Measurements from ENCODE around the gene ZNF446. TPM values are rescaled to one million over a fixed set of nuclear protein-coding genes. Genes with fewer than 3 reads are reported as not detected.
"Not testable (repeated sequence)": the region's sequence is repeated elsewhere in the genome, so short reads cannot be mapped to it uniquely, and the experiment has no call there.

ZNF446 gene
- total and polyA plus RNA-seq, 7 donors: 3.5 to 8.7 (median 6.2) TPM

GRCh38 chr19:58497634-58498170 lies 21.6 kb downstream of the ZNF446 start:
- Histone ChIP-seq H3K4me1 (peaks cover 19% of the 10 kb centered on the region), H3K9me3 (no peaks in the 10 kb centered on the region), H3K27ac (no peak overlapping the region), H3K36me3 (ENCODE audit: insufficient read depth in 1 of 2, low read depth in 1 of 2) (no peaks in the 10 kb centered on the region), H3K27me3 (ENCODE audit: insufficient read depth in 3 of 3, low read length in 2 of 3) (no peaks in the 10 kb centered on the region), H3K4me3 (no peak overlapping the region)
- intact Hi-C loops (cut with DNase I): no loop called here
- no peak for ATAC-seq
- no peak for DNase-seq
- 79 to 83% (median 82%) methylated on average over 7 to 8 of the region's 8 CpGs for WGBS, 3 donors
- TF ChIP-seq CTCF (IDR thresholded peaks at IDR 0.05): no peak

GRCh38 chr19:58498316-58499020 lies 22.3 kb downstream of the ZNF446 start:
- Histone ChIP-seq H3K27me3 (ENCODE audit: insufficient read depth in 3 of 3, low read length in 2 of 3) (no peaks in the 10 kb centered on the region), H3K9me3 (no peaks in the 10 kb centered on the region), H3K4me1 (peaks cover 19% of the 10 kb centered on the region), H3K27ac (peak overlapping the region; percentile 82), H3K4me3 (peak overlapping the region; percentile 68), H3K36me3 (ENCODE audit: insufficient read depth in 1 of 2, low read depth in 1 of 2) (no peaks in the 10 kb centered on the region)
- 51 to 58% (median 54%) methylated on average over 22 of the region's 22 CpGs for WGBS, 3 donors
- intact Hi-C loops (cut with DNase I): no loop called here
- DNase-seq: peak in 1 of 2 donors; percentile 70
- no peak for TF ChIP-seq CTCF (IDR thresholded peaks at IDR 0.05)
- ATAC-seq: peak; percentile 3 to 16 (median 8)

GRCh38 chr19:58499021-58499927 lies 23.1 kb downstream of the ZNF446 start:
- Histone ChIP-seq H3K36me3 (ENCODE audit: insufficient read depth in 1 of 2, low read depth in 1 of 2) (no peaks in the 10 kb centered on the region), H3K27me3 (ENCODE audit: insufficient read depth in 3 of 3, low read length in 2 of 3) (no peaks in the 10 kb centered on the region), H3K4me3 (peak overlapping the region; percentile 68), H3K4me1 (peaks cover 19% of the 10 kb centered on the region), H3K27ac (peak overlapping the region; percentile 82), H3K9me3 (no peaks in the 10 kb centered on the region)
- WGBS, 3 donors: 2% methylated on average over 59 to 60 of the region's 60 CpGs
- TF ChIP-seq CTCF (IDR thresholded peaks at IDR 0.05): peak; percentile 16
- intact Hi-C loops (cut with DNase I): no loop called here
- ATAC-seq (peak; percentile 97 to 99 (median 98)), DNase-seq (peak; percentile 100)

- Histone ChIP-seq H3K4me3 (peak overlapping the region; percentile 68), H3K27ac (no peak overlapping the region), H3K36me3 (ENCODE audit: insufficient read depth in 1 of 2, low read depth in 1 of 2) (no peaks in the 10 kb centered on the region), H3K4me1 (peaks cover 19% of the 10 kb centered on the region), H3K9me3 (no peaks in the 10 kb centered on the region), H3K27me3 (ENCODE audit: insufficient read depth in 3 of 3, low read length in 2 of 3) (no peaks in the 10 kb centered on the region)
- no peak for TF ChIP-seq CTCF (IDR thresholded peaks at IDR 0.05)
- 86 to 92% (median 89%) methylated on average over 14 of the region's 14 CpGs for whole genome bisulfite sequencing, 3 donors
- intact Hi-C loops (cut with DNase I): no loop called here
- DNase-seq: no peak
- no peak for ATAC-seq
These were observed 24.1 kb downstream of the ZNF446 start for GRCh38 chr19:58500242-58500641.

GRCh38 chr19:58507602-58508223 lies 31.6 kb downstream of the ZNF446 start:
- H3K9me3 ChIP-seq; H3K36me3 ChIP-seq (ENCODE audit: insufficient read depth in 1 of 2, low read depth in 1 of 2); DNase-seq; H3K27me3 ChIP-seq (ENCODE audit: insufficient read depth in 3 of 3, low read length in 2 of 3); ATAC-seq; H3K4me1 ChIP-seq; H3K27ac ChIP-seq; intact Hi-C loops (cut with DNase I); H3K4me3 ChIP-seq: not testable (repeated sequence)
- 70 to 84% (median 72%) methylated on average over 7 to 8 of the region's 8 CpGs for WGBS, 3 donors
